Rectal smooth muscle tissue (tissue), 1 donor: ENCODE measurements around the gene ERBB2.

Experiments used
- H3K27ac ChIP-seq: one replicate; pipeline ENCODE4 v1.7.0; 2013; ENCODE audit warnings: low read depth, low read length, inconsistent platforms
- H3K27me3 ChIP-seq: one replicate; pipeline ENCODE4 v1.7.0; 2013; ENCODE audit warnings: low read length; ENCODE audit not compliant: control insufficient read depth, insufficient read depth
- H3K36me3 ChIP-seq: one replicate; pipeline ENCODE4 v1.7.0; 2013; ENCODE audit warnings: low read length; ENCODE audit not compliant: control insufficient read depth, insufficient read depth
- H3K4me1 ChIP-seq: one replicate; pipeline ENCODE4 v1.7.0; 2013; ENCODE audit warnings: low read length; ENCODE audit not compliant: control insufficient read depth, insufficient read depth
- H3K4me3 ChIP-seq: one replicate; pipeline ENCODE4 v1.7.0; 2013; ENCODE audit warnings: low read length
- H3K9ac ChIP-seq: one replicate; pipeline ENCODE4 v1.7.0; 2013; ENCODE audit warnings: low read length

ERBB2 gene

DNA sequence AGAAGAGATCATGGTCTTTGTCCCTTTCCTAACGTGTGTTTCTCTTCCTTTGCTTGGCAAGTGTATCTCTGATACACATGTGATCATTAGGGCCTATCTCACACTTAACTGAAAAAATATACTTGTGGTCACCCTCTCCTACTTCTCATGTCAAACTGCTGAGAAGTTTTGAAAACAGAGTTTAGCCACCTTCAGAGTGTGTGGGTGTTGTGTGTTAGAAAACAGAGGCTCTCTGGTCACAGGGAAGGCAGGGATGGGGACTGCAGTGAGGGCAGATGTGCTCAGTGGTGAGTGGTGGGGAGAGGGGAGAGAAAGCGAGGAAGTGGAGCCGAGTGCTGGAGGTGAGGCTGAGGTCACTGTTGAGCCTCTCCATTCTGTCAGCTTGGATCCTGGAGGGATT is 67.3 kb downstream of the ERBB2 start:
- no peak overlapping the region for H3K9ac ChIP-seq
- H3K4me3 ChIP-seq, result no peak overlapping the region
- no peaks in the 10 kb centered on the region for H3K4me1 ChIP-seq
- H3K36me3 ChIP-seq, result no peaks in the 10 kb centered on the region
- H3K27me3 ChIP-seq, result no peaks in the 10 kb centered on the region
- H3K27ac ChIP-seq, result no peak overlapping the region

DNA sequence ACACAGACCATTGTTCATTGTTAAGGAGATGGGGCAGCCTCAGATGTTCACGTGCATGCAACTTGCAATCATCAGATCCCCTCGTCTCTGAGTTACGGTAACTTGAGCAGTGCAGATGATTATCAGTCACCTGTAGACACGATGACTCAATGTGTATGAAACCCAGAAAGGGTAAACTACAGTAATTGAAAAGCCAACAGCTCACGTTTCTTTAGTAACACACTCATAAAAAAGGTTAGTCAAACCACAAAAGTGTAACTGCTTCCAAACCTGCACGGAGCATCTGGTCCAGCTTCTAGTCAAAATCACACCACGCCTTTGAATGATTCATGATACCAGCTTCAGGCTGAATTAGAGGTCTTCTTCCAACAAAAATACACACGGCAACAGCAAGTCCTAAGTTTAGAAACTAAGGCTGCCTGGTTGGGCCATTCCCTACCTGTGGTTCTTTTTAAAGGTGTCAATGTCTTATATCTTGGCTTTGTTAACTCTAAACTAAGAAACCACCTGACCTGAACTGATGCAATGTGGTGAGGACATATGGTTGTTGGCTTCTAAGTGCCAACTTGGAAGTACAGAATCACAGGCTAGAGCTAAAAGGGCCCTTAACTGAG is 70.2 kb downstream of the ERBB2 start:
- Histone ChIP-seq H3K27ac (no peak overlapping the region), H3K4me3 (no peak overlapping the region), H3K36me3 (no peaks in the 10 kb centered on the region), H3K9ac (no peak overlapping the region), H3K27me3 (no peaks in the 10 kb centered on the region), H3K4me1 (no peaks in the 10 kb centered on the region)

DNA sequence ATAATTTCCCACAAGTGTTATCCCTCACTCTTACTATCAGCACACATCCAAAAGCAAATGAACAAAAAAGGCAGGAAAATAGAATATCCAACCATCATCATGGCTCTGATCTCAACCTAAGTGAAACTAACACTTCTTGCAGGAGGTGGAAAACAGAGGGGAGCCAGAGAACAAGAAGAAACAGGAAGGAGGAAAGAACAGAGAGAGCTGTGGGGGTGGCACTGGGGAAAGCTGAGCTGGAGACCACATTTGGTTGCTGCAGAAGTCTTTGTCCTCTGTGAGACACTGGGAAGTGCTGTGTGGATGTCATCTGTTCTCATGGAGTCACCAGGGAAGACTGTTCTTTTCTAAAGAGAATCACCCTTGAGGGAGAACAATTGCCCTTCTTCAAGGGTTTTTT is 72.6 kb downstream of the ERBB2 start:
- Histone ChIP-seq H3K9ac (no peak overlapping the region), H3K4me3 (no peak overlapping the region), H3K36me3 (no peaks in the 10 kb centered on the region), H3K27me3 (no peaks in the 10 kb centered on the region), H3K27ac (no peak overlapping the region), H3K4me1 (no peaks in the 10 kb centered on the region)

DNA sequence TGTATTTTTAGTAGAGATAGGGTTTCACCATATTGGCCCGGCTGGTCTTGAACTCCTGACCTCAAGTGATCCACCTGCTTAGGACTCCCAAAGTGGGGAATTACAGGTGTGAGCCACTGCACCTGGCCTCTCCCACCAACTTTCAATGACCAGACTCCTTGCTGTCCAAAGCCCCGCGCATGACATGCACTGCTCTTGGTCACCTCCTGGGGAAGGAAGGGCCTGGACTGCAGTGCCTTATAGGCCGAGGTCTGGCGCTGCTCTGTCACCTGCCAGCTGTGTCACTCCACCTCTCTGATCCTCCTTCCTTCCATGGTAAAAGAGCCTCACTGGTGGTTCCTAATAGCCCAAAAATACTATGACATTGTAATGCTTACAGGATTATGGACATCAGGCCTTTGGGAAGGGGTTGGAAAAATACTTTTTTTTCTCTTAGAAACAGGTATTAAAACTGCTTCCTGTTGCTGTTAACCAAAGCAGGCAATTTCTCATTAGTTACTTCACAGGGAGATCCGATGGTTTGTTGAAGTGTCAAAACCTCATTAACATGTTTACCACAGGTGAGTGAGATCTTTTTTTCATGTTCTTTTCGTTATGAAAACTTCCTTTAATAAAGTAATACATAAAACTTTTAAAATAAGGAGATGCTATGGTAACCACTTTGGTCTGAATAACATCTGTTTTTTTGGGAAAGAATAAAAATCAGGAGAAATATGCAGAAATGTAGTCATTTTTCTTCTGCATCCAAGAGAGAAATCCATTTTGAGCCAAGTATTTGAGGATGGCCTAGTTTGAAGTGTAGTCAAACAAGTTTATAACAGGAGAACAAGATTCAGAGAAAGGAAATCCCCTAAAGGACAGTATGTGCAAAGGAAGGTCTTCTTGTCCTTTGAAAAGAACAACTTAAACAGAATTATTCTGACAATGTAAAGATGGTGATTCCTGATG is 73.4 kb downstream of the ERBB2 start:
- H3K27ac ChIP-seq, result no peak overlapping the region
- no peak overlapping the region for H3K9ac ChIP-seq
- H3K4me1 ChIP-seq, result no peaks in the 10 kb centered on the region
- H3K27me3 ChIP-seq, result no peaks in the 10 kb centered on the region
- H3K4me3 ChIP-seq, result no peak overlapping the region
- no peaks in the 10 kb centered on the region for H3K36me3 ChIP-seq

DNA sequence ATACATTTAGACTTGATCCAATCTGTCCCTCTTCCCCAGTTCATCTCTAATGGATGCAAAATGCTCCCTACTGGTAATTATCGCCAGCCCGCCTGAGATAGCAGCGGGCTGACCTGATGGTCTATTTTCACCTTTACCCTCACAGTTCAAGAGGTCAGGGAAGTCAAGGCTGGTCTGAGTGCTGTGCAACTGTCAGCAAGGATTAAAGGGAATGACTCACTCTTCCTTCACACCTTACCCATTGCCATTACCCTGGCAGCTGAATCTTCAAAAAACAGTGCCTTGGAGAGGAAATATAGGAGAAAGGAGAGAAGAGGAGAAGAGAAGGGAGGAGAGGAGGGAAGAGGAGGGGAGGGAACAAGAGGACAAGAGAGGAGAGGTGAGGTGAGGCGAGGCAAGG is 74.2 kb downstream of the ERBB2 start:
- Histone ChIP-seq H3K27me3 (no peaks in the 10 kb centered on the region), H3K4me1 (no peaks in the 10 kb centered on the region), H3K27ac (no peak overlapping the region), H3K9ac (no peak overlapping the region), H3K4me3 (no peak overlapping the region), H3K36me3 (no peaks in the 10 kb centered on the region)

DNA sequence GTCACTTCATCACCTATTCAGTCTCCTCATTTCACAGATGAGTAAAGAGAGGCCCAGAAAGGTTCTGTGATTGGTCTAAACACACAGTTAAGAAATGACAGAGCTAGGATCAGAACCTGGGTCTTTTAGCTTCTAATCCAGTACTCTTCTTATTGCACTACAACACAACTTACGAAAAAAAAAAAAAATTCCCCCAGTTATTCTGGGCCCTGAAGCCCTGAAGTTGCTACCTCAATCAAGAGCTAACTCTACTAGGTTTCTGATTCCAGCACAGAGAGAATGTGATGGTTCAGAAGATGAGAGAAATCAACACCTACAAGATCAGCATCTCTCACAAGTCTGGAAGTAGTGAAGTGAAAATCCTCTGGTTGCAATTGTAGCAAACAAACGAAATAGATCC is 75.2 kb downstream of the ERBB2 start:
- Histone ChIP-seq H3K36me3 (no peaks in the 10 kb centered on the region), H3K9ac (no peak overlapping the region), H3K27ac (no peak overlapping the region), H3K4me3 (no peak overlapping the region), H3K4me1 (no peaks in the 10 kb centered on the region), H3K27me3 (no peaks in the 10 kb centered on the region)

DNA sequence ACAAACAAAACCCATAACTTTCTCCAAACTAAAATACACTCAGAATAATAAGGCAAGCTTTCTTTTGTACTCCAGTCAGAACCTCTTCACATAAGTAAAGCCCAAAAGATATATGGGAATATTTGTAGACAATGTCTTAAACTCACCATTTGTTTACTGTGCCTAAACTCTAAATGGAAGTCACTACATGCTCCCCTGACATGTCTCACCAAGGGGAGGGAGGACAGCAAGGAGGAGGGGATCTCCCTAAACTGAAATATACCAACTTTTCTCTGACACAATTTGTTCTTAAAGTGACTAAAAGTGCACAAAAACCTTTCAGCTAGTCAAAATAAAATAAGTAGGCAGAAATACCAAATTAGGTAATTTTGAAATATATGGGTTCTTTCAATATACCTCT is 76.4 kb downstream of the ERBB2 start:
- Histone ChIP-seq H3K27ac (no peak overlapping the region), H3K4me3 (no peak overlapping the region), H3K9ac (no peak overlapping the region)

DNA sequence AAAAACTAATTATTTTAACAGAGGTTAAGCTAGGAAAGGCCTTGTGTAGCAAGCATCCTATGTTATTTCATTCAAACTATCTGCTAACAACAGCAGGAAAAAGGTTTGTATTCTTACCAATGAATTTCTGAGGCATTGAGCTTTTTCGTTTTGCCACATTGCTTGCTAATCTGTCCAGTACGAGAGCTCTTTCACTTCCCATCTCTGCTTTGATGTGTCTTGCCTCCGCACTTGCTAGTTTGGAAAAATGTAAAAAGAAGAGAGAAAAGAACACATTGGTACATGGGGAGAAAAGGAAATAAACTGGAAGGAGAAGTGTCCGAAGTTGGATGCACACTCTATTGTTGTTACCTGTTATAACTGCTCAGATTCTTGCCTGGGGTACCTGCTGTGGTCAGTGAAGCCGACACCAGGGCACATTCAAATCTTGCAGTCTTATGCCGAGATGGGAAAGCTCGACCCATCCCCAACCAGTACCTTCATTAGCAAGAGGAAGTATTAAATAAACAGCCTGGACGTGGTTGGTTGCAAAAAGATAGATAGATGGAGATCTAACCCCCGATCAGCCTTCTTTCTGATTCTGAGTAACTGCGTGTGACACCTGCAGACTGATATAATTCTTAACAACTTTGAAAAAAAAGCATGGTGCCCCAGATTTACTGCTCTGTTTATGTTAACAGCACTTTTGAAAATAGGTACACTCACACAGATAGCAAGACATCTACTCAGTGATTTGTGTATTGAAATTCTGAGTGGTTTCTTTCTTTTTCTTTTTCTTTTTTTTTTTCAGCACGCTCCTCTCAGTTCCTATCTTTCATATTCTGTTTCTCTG is 77.9 kb downstream of the ERBB2 start:
- peak overlapping the region; percentile 23 for H3K4me3 ChIP-seq
- H3K4me1 ChIP-seq, result no peaks in the 10 kb centered on the region
- no peaks in the 10 kb centered on the region for H3K27me3 ChIP-seq
- H3K36me3 ChIP-seq, result no peaks in the 10 kb centered on the region
- no peak overlapping the region for H3K9ac ChIP-seq
- no peak overlapping the region for H3K27ac ChIP-seq

More for the DNA sequence above, 76.4 kb downstream of the ERBB2 start:
- Histone ChIP-seq H3K4me1 (no peaks in the 10 kb centered on the region), H3K27me3 (no peaks in the 10 kb centered on the region), H3K36me3 (no peaks in the 10 kb centered on the region)
